Measurements from ENCODE around the gene SPATA3.

SPATA3 gene

DNA sequence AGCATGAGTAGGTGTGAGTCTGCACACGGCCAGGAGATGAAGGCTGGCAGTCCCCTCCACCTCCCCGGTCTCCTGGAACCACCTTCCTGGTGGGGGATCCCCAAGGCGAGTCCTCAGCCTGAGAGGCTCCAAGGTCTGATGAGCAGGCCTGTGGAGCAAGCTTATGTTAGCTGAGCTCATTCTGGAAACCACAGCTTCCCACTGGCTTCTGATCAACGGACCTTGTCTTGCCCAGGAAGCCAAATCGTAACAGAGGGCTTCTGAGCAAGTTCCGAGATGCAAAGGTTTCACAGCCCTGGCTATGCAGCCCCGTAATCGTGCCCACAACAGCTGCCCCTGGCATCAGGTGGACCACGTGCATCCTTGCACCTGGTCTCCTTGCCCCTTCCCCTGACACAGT, 42.1 kb upstream of the SPATA3 start:
- Histone ChIP-seq H3K9me3 (ENCODE audit: insufficient read depth, low read length) (no peaks in the 10 kb centered on the region), H3K4me3 (ENCODE audit: low read length) (no peak overlapping the region), H3K79me2 (ENCODE audit: low read length) (no peaks in the 10 kb centered on the region), H3K27ac (ENCODE audit: low read length) (no peak overlapping the region), H3K4me2 (ENCODE audit: low read length) (peak overlapping the region; percentile 45), H3K9ac (ENCODE audit: low read length) (no peak overlapping the region), H3K27me3 (ENCODE audit: low read depth, low read length) (no peaks in the 10 kb centered on the region), H3K4me1 (ENCODE audit: low read length) (peaks cover 49% of the 10 kb centered on the region), H4K20me1 (ENCODE audit: insufficient read depth, low read length) (no peaks in the 10 kb centered on the region), H2AFZ (ENCODE audit: low read depth, low read length) (no peak overlapping the region), H3K36me3 (replicated peaks; ENCODE audit: low read depth, low read length) (no peaks in the 10 kb centered on the region)
- TF ChIP-seq, protein P1, sequence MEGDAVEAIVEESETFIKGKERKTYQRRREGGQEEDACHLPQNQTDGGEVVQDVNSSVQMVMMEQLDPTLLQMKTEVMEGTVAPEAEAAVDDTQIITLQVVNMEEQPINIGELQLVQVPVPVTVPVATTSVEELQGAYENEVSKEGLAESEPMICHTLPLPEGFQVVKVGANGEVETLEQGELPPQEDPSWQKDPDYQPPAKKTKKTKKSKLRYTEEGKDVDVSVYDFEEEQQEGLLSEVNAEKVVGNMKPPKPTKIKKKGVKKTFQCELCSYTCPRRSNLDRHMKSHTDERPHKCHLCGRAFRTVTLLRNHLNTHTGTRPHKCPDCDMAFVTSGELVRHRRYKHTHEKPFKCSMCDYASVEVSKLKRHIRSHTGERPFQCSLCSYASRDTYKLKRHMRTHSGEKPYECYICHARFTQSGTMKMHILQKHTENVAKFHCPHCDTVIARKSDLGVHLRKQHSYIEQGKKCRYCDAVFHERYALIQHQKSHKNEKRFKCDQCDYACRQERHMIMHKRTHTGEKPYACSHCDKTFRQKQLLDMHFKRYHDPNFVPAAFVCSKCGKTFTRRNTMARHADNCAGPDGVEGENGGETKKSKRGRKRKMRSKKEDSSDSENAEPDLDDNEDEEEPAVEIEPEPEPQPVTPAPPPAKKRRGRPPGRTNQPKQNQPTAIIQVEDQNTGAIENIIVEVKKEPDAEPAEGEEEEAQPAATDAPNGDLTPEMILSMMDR (IDR thresholded peaks at IDR 0.05; ENCODE audit: low read depth, low read length) = no peak
- no peak for TF ChIP-seq EZH2phosphoT487 (IDR thresholded peaks at IDR 0.05; ENCODE audit: low read depth)

GRCh38 chr2:230954746-230955145, 41.2 kb upstream of the SPATA3 start:
- H2AFZ ChIP-seq (ENCODE audit: low read depth, low read length) = no peak overlapping the region
- H3K27ac ChIP-seq (ENCODE audit: low read length) = no peak overlapping the region
- H3K27me3 ChIP-seq (ENCODE audit: low read depth, low read length) = no peaks in the 10 kb centered on the region
- H3K4me1 ChIP-seq (ENCODE audit: low read length) = peaks cover 49% of the 10 kb centered on the region
- H3K4me2 ChIP-seq (ENCODE audit: low read length) = no peak overlapping the region
- no peaks in the 10 kb centered on the region for H3K79me2 ChIP-seq (ENCODE audit: low read length)
- H3K9me3 ChIP-seq (ENCODE audit: insufficient read depth, low read length) = no peaks in the 10 kb centered on the region
- H4K20me1 ChIP-seq (ENCODE audit: insufficient read depth, low read length) = no peaks in the 10 kb centered on the region
- H3K36me3 ChIP-seq (replicated peaks; ENCODE audit: low read depth, low read length) = no peaks in the 10 kb centered on the region
- TF ChIP-seq EZH2phosphoT487 (IDR thresholded peaks at IDR 0.05; ENCODE audit: low read depth) = no peak
- TF ChIP-seq, protein P1 (IDR thresholded peaks at IDR 0.05; ENCODE audit: low read depth, low read length) = no peak
- no peak overlapping the region for H3K4me3 ChIP-seq (ENCODE audit: low read length)
- no peak overlapping the region for H3K9ac ChIP-seq (ENCODE audit: low read length)

DNA sequence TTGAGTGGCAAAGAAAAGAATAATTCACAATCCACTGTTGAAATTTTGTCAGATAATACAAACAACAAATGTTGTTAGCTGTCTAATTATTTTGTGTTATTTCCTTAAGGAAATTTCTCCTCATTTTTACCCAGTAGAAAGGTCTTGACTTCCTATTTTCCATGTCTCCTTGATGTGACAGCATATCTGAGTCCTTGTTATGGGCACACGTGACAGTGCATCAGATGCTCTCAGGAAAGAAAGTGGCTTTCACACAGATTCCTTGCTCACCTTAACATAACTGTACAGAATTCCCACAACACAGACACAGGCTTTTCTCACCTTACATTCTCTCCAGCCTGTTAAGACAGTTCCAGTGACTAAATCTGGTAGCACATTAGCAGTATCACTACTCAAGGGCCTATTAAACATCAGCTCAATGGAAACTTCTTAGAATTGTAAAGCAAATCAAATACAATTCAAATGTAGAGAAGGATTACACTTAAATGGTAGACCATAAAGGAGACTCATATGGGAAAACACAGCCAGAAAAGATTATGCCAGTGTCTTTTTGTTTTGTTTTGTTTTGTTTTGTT, 40.7 kb upstream of the SPATA3 start:
- Histone ChIP-seq H3K36me3 (replicated peaks; ENCODE audit: low read depth, low read length) (no peaks in the 10 kb centered on the region), H3K27ac (ENCODE audit: low read length) (no peak overlapping the region), H4K20me1 (ENCODE audit: insufficient read depth, low read length) (no peaks in the 10 kb centered on the region), H3K4me3 (ENCODE audit: low read length) (no peak overlapping the region), H3K27me3 (ENCODE audit: low read depth, low read length) (no peaks in the 10 kb centered on the region), H3K9ac (ENCODE audit: low read length) (no peak overlapping the region), H3K79me2 (ENCODE audit: low read length) (no peaks in the 10 kb centered on the region), H2AFZ (ENCODE audit: low read depth, low read length) (no peak overlapping the region), H3K9me3 (ENCODE audit: insufficient read depth, low read length) (no peaks in the 10 kb centered on the region), H3K4me1 (ENCODE audit: low read length) (peaks cover 45% of the 10 kb centered on the region), H3K4me2 (ENCODE audit: low read length) (no peak overlapping the region)
- TF ChIP-seq, protein P1 (IDR thresholded peaks at IDR 0.05; ENCODE audit: low read depth, low read length) = no peak
- TF ChIP-seq EZH2phosphoT487 (IDR thresholded peaks at IDR 0.05; ENCODE audit: low read depth) = no peak

GRCh38 chr2:230956827-230957755, 38.8 kb upstream of the SPATA3 start:
- H3K4me2 ChIP-seq (ENCODE audit: low read length) = peak overlapping the region; percentile 87
- no peaks in the 10 kb centered on the region for H3K27me3 ChIP-seq (ENCODE audit: low read depth, low read length)
- peaks cover 35% of the 10 kb centered on the region for H3K4me1 ChIP-seq (ENCODE audit: low read length)
- peak overlapping the region; percentile 65 for H3K27ac ChIP-seq (ENCODE audit: low read length)
- H4K20me1 ChIP-seq (ENCODE audit: insufficient read depth, low read length) = no peaks in the 10 kb centered on the region
- H3K9me3 ChIP-seq (ENCODE audit: insufficient read depth, low read length) = no peaks in the 10 kb centered on the region
- H3K79me2 ChIP-seq (ENCODE audit: low read length) = no peaks in the 10 kb centered on the region
- peak overlapping the region; percentile 69 for H2AFZ ChIP-seq (ENCODE audit: low read depth, low read length)
- no peak for TF ChIP-seq EZH2phosphoT487 (IDR thresholded peaks at IDR 0.05; ENCODE audit: low read depth)
- TF ChIP-seq, protein P1 (IDR thresholded peaks at IDR 0.05; ENCODE audit: low read depth, low read length) = no peak
- peak overlapping the region; percentile 83 for H3K4me3 ChIP-seq (ENCODE audit: low read length)
- peak overlapping the region; percentile 66 for H3K9ac ChIP-seq (ENCODE audit: low read length)
- no peaks in the 10 kb centered on the region for H3K36me3 ChIP-seq (replicated peaks; ENCODE audit: low read depth, low read length)
